Measurements from ENCODE around the gene GDPD4. TPM values are rescaled to one million over a fixed set of nuclear protein-coding genes. Genes with fewer than 3 reads are reported as not detected.

GDPD4 gene
- total RNA-seq, 1 experiment from 2014 or later = not detected

- Histone ChIP-seq H3K79me2 (ENCODE audit: insufficient read depth, low read length) (no peaks in the 10 kb centered on the region), H3K27ac (ENCODE audit: low read depth, low read length) (no peak overlapping the region), H3K9ac (ENCODE audit: low read length) (no peak overlapping the region), H4K20me1 (ENCODE audit: insufficient read depth) (no peaks in the 10 kb centered on the region), H2AFZ (ENCODE audit: low read depth, low read length, poor library complexity, severe bottlenecking) (no peak overlapping the region), H3K9me3 (ENCODE audit: control insufficient read depth in 1 of 2, insufficient read depth in 1 of 2, low read depth in 1 of 2, low read length in 2 of 2) (no peaks in the 10 kb centered on the region), H3K4me1 (ENCODE audit: control insufficient read depth in 1 of 2, insufficient read depth in 2 of 2, low read length in 2 of 2) (no peaks in the 10 kb centered on the region), H3K4me3 (replicated peaks in 1 of 2; ENCODE audit: low read depth in 1 of 2, low read length in 2 of 2) (no peak overlapping the region), H3K36me3 (ENCODE audit: control insufficient read depth in 1 of 2, insufficient read depth in 2 of 2, low read length in 2 of 2) (no peaks in the 10 kb centered on the region), H3K27me3 (ENCODE audit: insufficient read depth, low read length) (no peaks in the 10 kb centered on the region), H3K9me2 (ENCODE audit: insufficient read depth) (no peaks in the 10 kb centered on the region), H3K4me2 (ENCODE audit: low read length) (no peak overlapping the region)
- no peak for TF ChIP-seq SRF (IDR thresholded peaks at IDR 0.05; ENCODE audit: low read depth)
- TF ChIP-seq EZH2 (IDR thresholded peaks at IDR 0.05) = no peak
- no peak for TF ChIP-seq CTCF (IDR thresholded peaks at IDR 0.05 in 2 of 3, conservative IDR thresholded peaks at IDR 0.05 in 1 of 3; ENCODE audit: borderline replicate concordance in 1 of 3, insufficient read depth in 1 of 3, low read depth in 2 of 3, low read length in 2 of 3)
- no peak for TF ChIP-seq EZH2phosphoT487 (IDR thresholded peaks at IDR 0.05; ENCODE audit: borderline replicate concordance)
- TF ChIP-seq CEBPB (IDR thresholded peaks at IDR 0.05; ENCODE audit: low read depth) = no peak
- TF ChIP-seq REST (IDR thresholded peaks at IDR 0.05; ENCODE audit: low read depth) = no peak
- no peak for TF ChIP-seq ZFX (IDR thresholded peaks at IDR 0.05)
- TF ChIP-seq MAX (IDR thresholded peaks at IDR 0.05) = no peak
- TF ChIP-seq ATF3 (IDR thresholded peaks at IDR 0.05) = no peak
- no TSS peak for BruUV-seq (replicated peaks)
- ChIA-PET RAD21 (ENCODE audit: low non-redundant PET in 1 of 2, low total read pairs in 2 of 2, uncharacterized antibody in 2 of 2, unreplicated experiment in 2 of 2) (no interaction called here), CTCF (no interaction called here), POLR2A (no interaction called here)
- ATAC-seq = no peak
- intact Hi-C loops (cut with micrococcal nuclease) = no loop called here
- no peak for DNase-seq (ENCODE audit: low read depth, low spot score)
These were observed 8.1 kb upstream of the GDPD4 start for GRCh38 chr11:77309401-77310085.
